GM21528 (cell line): Measurements from ENCODE around the gene SNX12.

Experiments used
- ATAC-seq: cut with Tn5 transposase; IDR thresholded peaks from one replicate; pipeline ENCODE4 v1.9.1; 2021; ENCODE audit warnings: mild to moderate bottlenecking, moderate library complexity; ENCODE audit not compliant: unreplicated experiment, low FRiP score

Gene SNX12

GRCh38 chrX:71068044-71068918 is at the start of gene SNX12:
Gene SNX12 (minus strand): TSS chrX:71068334. CDS start chrX:71068306, 28 bp downstream.
- ATAC-seq = peak; percentile 96

- ATAC-seq = no peak
Measured at GRCh38 chrX:71117358-71117757, 49.2 kb upstream of the SNX12 start.

GRCh38 chrX:71111921-71112431 is 43.8 kb upstream of the SNX12 start:
- ATAC-seq = peak; percentile 19

GRCh38 chrX:71111141-71111843 is 43.2 kb upstream of the SNX12 start, which contains the start of gene IL2RG:
Gene IL2RG (minus strand): TSS chrX:71111577. CDS start chrX:71111539, 38 bp downstream.
- peak; percentile 91 for ATAC-seq

GRCh38 chrX:71109051-71109450 is 40.9 kb upstream of the SNX12 start:
- ATAC-seq = no peak

GRCh38 chrX:71107762-71108360 is 39.7 kb upstream of the SNX12 start:
- no peak for ATAC-seq

GRCh38 chrX:71107245-71107644 is 39.1 kb upstream of the SNX12 start:
- ATAC-seq = no peak

- no peak for ATAC-seq
Measured at GRCh38 chrX:71106427-71106826, 38.3 kb upstream of the SNX12 start, which contains the start of gene CXorf65. Gene CXorf65 (minus strand): TSS chrX:71106740. CDS start chrX:71106556, 184 bp downstream.

GRCh38 chrX:71105628-71106027 is 37.5 kb upstream of the SNX12 start:
- ATAC-seq = no peak

- no peak for ATAC-seq
Measured at GRCh38 chrX:71103110-71103983, 35.2 kb upstream of the SNX12 start.

- ATAC-seq = no peak
Measured at GRCh38 chrX:71102292-71102691, 34.2 kb upstream of the SNX12 start.

GRCh38 chrX:71100581-71101505 is 32.7 kb upstream of the SNX12 start:
- ATAC-seq = no peak

- no peak for ATAC-seq
Measured at GRCh38 chrX:71099736-71100135, 31.6 kb upstream of the SNX12 start.

- ATAC-seq = no peak
Measured at GRCh38 chrX:71098951-71099506, 30.9 kb upstream of the SNX12 start.

- ATAC-seq = no peak
Measured at GRCh38 chrX:71098302-71098701, 30.2 kb upstream of the SNX12 start.

- no peak for ATAC-seq
Measured at GRCh38 chrX:71096760-71097032, 28.6 kb upstream of the SNX12 start.

GRCh38 chrX:71095981-71096759 is 28.0 kb upstream of the SNX12 start:
- no peak for ATAC-seq

GRCh38 chrX:71095555-71095980 is 27.4 kb upstream of the SNX12 start, which contains the start of gene FOXO4:
Gene FOXO4 (plus strand): TSS chrX:71095851. CDS start chrX:71096529, 678 bp downstream.
- peak; percentile 90 for ATAC-seq
